Aorta (tissue), 5 donors: ENCODE results near the gene KLF11. TPM values are rescaled to one million over a fixed set of nuclear protein-coding genes. Genes with fewer than 3 reads are reported as not detected.
A peak's percentile ranks its signal among the peaks of the same experiment; 100 is the strongest.

ENCODE experiments used
- ATAC-seq: fragments of 200-7000 bp; cut with Tn5 transposase; one replicate; pipeline ENCODE4 v1.9.1; 2022; ENCODE audit warnings: moderate library complexity; ENCODE audit not compliant: low FRiP score
- DNase-seq, 2 donors: peaks; one replicate each; pipeline ENCODE4 v3.0.0-alpha.2; 2020
- H3K27ac ChIP-seq, 2 donors: one replicate each; pipeline ENCODE4 v1.5.1; 2013; ENCODE audit warnings: low read length in 2 of 2, mild to moderate bottlenecking in 2 of 2, moderate library complexity in 2 of 2, control low read depth in 1 of 2, inconsistent platforms in 1 of 2, low read depth in 1 of 2
- H3K27me3 ChIP-seq, 2 donors: one replicate each; pipeline ENCODE4 v1.6.1; 2013; ENCODE audit warnings: control low read depth in 1 of 2, low read length in 1 of 2, mild to moderate bottlenecking in 1 of 2, moderate library complexity in 1 of 2; ENCODE audit not compliant: insufficient read depth in 2 of 2, control insufficient read depth in 1 of 2
- H3K36me3 ChIP-seq, 2 donors: one replicate each; pipeline ENCODE4 v1.6.1; 2013; ENCODE audit warnings: control low read depth in 1 of 2, low read length in 1 of 2, mild to moderate bottlenecking in 1 of 2; ENCODE audit not compliant: insufficient read depth in 2 of 2, control insufficient read depth in 1 of 2
- H3K4me1 ChIP-seq, 2 donors: one replicate each; pipeline ENCODE4 v1.6.1; 2013; ENCODE audit warnings: low read length in 2 of 2, control low read depth in 1 of 2, mild to moderate bottlenecking in 1 of 2, moderate library complexity in 1 of 2; ENCODE audit not compliant: insufficient read depth in 2 of 2, control insufficient read depth in 1 of 2
- H3K4me3 ChIP-seq, 2 donors: one replicate each; pipeline ENCODE4 v1.5.1; 2013; ENCODE audit warnings: low read length in 2 of 2, control low read depth in 1 of 2, mild to moderate bottlenecking in 1 of 2
- H3K9me3 ChIP-seq: one replicate; pipeline ENCODE4 v1.6.1; 2013; ENCODE audit warnings: mild to moderate bottlenecking, low read length; ENCODE audit not compliant: control insufficient read depth
- WGBS, 2 donors: extraction: QIAGEN DNeasy Blood & Tissue Kit; methylation state at CpG; one replicate each; pipeline ENCODE4 v1.1.7; 2013; 5-methylcytosine and 5-hydroxymethylcytosine counted together
- intact Hi-C, 2 donors: fragments of 100-400 bp; cut with DNase I; formaldehyde crosslinking; loops; one replicate each; pipeline versions ENCODE4 v1.14.2 to v1.15.0; 2022
- polyA plus RNA-seq, 2 donors: library from polyadenylated mRNA; stranded (reverse); fragments of 200-250 nt; gene quantifications; one replicate each; pipeline ENCODE4 v1.2.3, GENCODE V29; 2013
- total RNA-seq, 2 donors: library from RNA; stranded (reverse); fragmentation: NEBNext Ultra II Directional; extraction: Animal tissue kit (Norgen Biotek cat#: 25700); gene quantifications; one replicate each; pipeline ENCODE4 v1.2.1, GENCODE V29; 2021
- donor health status: healthy with polysubstance abuse.
- donor health status: Bipolar disorder and iron deficiency.
- donor health status: DM: no; HTN: no; CAD: no.
- donor health status: DM: no; HTN: no; CAD: no.
- donor health status: DM: yes; HTN: yes; CAD: no.

The KLF11 gene
- total and polyA plus RNA-seq, 4 donors: 7.8 to 33.6 (median 20.4) TPM

DNA sequence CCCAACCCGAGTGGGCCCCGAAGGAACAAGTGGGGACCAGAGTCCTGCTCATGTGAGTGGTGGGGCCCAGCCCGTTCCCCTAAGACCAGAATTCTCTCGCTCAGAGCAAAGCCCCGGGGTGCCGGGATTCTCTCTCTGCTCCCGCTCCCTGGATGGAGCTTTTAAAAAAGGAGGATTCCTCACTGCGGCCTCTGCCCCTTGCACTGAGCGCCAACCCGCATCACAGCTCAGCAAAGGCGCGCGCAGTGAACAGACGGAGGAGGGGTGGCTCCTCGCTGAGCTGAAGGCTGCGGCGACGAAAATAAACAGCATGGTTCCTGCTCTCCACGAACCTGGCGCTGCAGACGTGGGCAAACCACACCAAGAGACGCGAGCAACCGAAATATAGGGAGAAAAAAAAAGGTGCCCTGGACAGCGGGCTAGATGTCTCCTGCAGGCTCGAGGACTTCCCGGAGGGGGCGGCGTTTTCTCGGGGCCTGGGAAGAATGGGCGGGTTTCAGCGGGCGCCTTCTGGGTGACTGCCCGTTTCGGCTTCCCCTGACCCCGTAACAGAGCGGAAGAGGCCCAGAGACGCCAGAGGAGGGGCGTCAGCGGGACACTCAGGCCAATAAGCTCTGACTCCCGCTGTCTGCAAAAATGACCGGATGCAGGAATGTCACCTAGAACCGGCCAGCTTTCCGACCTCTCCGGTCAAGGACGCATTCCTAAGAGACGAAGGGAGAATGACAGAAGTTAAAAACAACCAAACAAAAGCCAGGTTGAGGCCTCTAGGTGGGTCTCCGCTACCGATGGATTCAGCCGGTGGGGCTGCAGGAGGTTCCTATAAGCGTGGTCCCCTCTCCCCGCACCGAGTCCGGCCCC, 819 bp upstream of the KLF11 start:
- H3K27ac ChIP-seq: peak overlapping the region in 1 of 2 donors; percentile 92
- H3K9me3 ChIP-seq: no peaks in the 10 kb centered on the region
- DNase-seq (peak; percentile 92 to 95), ATAC-seq (peak; percentile 45)
- H3K36me3 ChIP-seq: no peaks in the 10 kb centered on the region
- H3K27me3 ChIP-seq: no peaks in the 10 kb centered on the region
- intact Hi-C loops: no loop called here
- H3K4me3 ChIP-seq: peak overlapping the region in 1 of 2 donors; percentile 42
- 26 to 27% methylated on average over 54 of the region's 54 CpGs for WGBS, 2 donors
- H3K4me1 ChIP-seq: no peaks in the 10 kb centered on the region

DNA sequence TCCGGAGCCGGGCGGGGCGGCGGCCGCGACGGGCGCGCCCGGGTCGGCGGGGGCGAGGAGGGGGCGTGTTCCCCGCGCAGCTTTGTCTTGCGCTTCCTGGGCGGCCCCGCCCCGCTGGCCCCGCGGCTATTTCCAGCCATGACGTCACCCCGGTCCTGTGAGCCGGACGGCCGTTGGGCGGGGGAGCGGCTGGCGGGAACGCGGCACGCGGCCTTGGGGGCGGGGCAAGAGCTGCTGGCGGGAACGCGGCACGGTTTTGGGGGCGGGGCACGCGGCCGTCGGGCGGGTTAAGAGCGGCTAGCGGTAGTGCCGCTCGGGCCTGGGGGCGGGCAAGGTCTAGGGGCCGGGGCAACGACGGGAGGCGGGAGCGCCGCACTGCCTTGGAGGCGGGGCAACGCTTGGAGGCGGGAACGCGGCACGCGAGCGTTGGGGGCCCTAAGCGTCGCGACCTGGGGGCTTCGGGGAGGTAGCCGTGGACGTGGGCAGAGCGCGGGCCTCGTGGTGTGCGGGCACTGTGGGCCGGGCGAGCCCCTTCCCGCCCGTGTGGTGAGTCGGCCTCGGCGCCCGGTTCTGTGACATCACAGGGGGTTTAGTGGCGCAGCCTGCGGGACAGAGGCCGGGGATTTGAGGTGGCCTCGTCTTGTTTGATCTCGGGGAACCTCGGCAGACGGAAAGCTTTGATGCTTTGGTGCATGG, 704 bp downstream of the KLF11 start:
- 1 to 4% methylated on average over 68 to 90 of the region's 90 CpGs for WGBS, 2 donors
- no peaks in the 10 kb centered on the region for H3K9me3 ChIP-seq
- peaks cover 0 to 3% of the 10 kb centered on the region in 2 donors for H3K36me3 ChIP-seq
- intact Hi-C loops: no loop called here
- DNase-seq: peak; percentile 98 to 100
- no peaks in the 10 kb centered on the region for H3K4me1 ChIP-seq
- H3K4me3 ChIP-seq: peak overlapping the region; percentile 73 to 75
- peak; percentile 90 for ATAC-seq
- H3K27ac ChIP-seq: peak overlapping the region; percentile 93 to 95
- no peaks in the 10 kb centered on the region for H3K27me3 ChIP-seq

GRCh38 chr2:10045561-10046355, 2.4 kb downstream of the KLF11 start:
- ATAC-seq: no peak

GRCh38 chr2:10046931-10047330, 3.6 kb downstream of the KLF11 start:
- Histone ChIP-seq H3K36me3 (peaks cover 0 to 3% of the 10 kb centered on the region in 2 donors), H3K4me1 (no peaks in the 10 kb centered on the region), H3K27ac (no peak overlapping the region), H3K4me3 (no peak overlapping the region), H3K9me3 (no peaks in the 10 kb centered on the region), H3K27me3 (no peaks in the 10 kb centered on the region)
- DNase-seq (peak; percentile 12 to 22), ATAC-seq (no peak)
- WGBS, 2 donors: 56 to 59% methylated on average over 7 of the region's 7 CpGs
- intact Hi-C loops: loop anchor here (2.0 to 5.0 kb wide), 3 partner anchors 62 to 235 kb away; no protein-coding TSS in a partner anchor

More at GRCh38 chr2:10045561-10046355, 2.4 kb downstream of the KLF11 start:
- H3K27ac ChIP-seq: peak overlapping the region in 1 of 2 donors; percentile 56
- peaks cover 0 to 3% of the 10 kb centered on the region in 2 donors for H3K36me3 ChIP-seq
- peak; percentile 47 to 77 for DNase-seq
- no peaks in the 10 kb centered on the region for H3K27me3 ChIP-seq
- H3K4me3 ChIP-seq: no peak overlapping the region
- intact Hi-C loops: loop anchor here (2.0 to 5.0 kb wide), 3 partner anchors 61 to 233 kb away; no protein-coding TSS in a partner anchor
- H3K9me3 ChIP-seq: no peaks in the 10 kb centered on the region
- WGBS, 2 donors: 77 to 78% methylated on average over 20 of the region's 20 CpGs
- no peaks in the 10 kb centered on the region for H3K4me1 ChIP-seq

DNA sequence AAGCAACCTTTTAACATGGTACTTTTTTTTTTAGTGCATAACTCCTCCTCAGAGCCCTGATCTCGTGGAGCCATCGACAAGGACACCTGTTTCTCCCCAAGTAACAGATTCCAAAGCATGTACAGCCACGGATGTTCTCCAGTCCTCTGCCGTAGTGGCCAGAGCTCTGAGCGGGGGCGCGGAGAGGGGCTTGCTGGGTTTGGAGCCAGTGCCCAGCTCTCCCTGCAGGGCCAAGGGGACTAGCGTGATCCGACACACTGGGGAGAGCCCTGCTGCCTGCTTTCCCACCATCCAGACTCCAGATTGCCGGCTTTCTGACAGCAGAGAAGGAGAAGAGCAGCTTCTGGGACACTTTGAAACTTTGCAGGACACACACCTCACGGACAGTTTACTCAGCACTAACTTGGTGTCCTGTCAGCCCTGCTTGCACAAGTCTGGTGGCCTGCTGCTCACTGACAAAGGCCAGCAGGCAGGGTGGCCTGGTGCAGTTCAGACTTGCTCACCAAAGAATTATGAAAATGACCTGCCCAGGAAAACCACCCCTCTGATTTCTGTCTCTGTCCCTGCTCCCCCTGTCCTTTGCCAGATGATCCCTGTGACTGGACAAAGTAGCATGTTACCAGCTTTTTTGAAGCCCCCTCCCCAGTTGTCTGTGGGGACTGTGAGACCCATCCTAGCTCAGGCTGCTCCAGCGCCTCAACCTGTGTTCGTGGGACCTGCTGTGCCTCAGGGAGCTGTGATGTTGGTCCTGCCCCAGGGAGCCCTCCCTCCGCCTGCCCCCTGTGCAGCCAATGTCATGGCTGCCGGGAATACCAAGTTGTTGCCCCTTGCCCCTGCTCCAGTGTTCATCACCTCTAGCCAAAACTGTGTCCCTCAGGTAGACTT, 4.5 kb downstream of the KLF11 start:
- no peak overlapping the region for H3K4me3 ChIP-seq
- H3K27ac ChIP-seq: no peak overlapping the region
- H3K36me3 ChIP-seq: peaks cover 0 to 5% of the 10 kb centered on the region in 2 donors
- DNase-seq: peak; percentile 44 to 72
- no peaks in the 10 kb centered on the region for H3K27me3 ChIP-seq
- WGBS, 2 donors: 86% methylated on average over 15 of the region's 15 CpGs
- no peaks in the 10 kb centered on the region for H3K4me1 ChIP-seq
- intact Hi-C loops: loop anchor here (1.0 to 5.0 kb wide), 4 partner anchors 63 to 236 kb away; no protein-coding TSS in a partner anchor
- no peak for ATAC-seq
- H3K9me3 ChIP-seq: no peaks in the 10 kb centered on the region

DNA sequence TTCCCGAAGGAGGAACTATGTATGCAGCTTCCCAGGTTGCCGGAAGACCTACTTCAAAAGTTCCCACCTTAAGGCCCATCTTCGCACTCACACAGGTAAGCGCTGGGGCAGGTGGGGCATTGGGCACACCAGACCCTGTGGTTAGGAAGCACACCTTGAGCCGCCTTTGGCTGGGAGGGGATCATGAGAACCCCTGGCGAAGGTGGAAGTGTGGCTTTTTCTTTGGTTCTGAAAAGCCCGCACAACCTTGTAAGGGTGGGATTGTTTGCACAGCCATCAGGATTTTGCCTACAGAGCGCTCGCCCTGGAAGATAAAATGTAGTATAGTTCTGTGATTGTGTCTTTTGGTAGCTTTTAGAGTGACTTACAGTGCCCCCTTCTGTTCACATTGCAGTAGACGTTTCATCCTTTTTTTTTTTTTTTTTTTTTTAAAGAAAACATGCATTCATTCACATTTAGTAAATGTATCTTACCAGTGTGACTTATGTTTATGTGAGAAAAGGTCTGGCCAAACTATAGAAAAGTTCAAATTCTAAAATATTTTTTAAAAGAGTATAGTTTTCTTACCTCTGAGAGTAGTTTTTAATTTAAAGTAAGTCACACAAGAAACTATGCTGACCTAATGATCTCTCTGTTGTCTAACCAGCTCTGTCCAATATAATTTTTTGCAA, 5.3 kb downstream of the KLF11 start:
- Histone ChIP-seq H3K27ac (no peak overlapping the region), H3K27me3 (no peaks in the 10 kb centered on the region), H3K4me3 (no peak overlapping the region), H3K36me3 (peaks cover 0 to 5% of the 10 kb centered on the region in 2 donors), H3K9me3 (no peaks in the 10 kb centered on the region), H3K4me1 (no peaks in the 10 kb centered on the region)
- WGBS, 2 donors: 52 to 54% methylated on average over 10 of the region's 10 CpGs
- no peak for ATAC-seq
- intact Hi-C loops: loop anchor here (1.0 to 5.0 kb wide), 3 partner anchors 66 to 236 kb away; no protein-coding TSS in a partner anchor
- DNase-seq: peak; percentile 40 to 61

GRCh38 chr2:10052216-10052615, 8.9 kb downstream of the KLF11 start:
- H3K27me3 ChIP-seq: no peaks in the 10 kb centered on the region
- peak; percentile 24 to 41 for DNase-seq
- no peaks in the 10 kb centered on the region for H3K9me3 ChIP-seq
- peaks cover 0 to 7% of the 10 kb centered on the region in 2 donors for H3K36me3 ChIP-seq
- 81 to 91% methylated on average over 16 of the region's 16 CpGs for WGBS, 2 donors
- H3K27ac ChIP-seq: no peak overlapping the region
- intact Hi-C loops: no loop called here
- no peaks in the 10 kb centered on the region for H3K4me1 ChIP-seq
- no peak for ATAC-seq
- H3K4me3 ChIP-seq: no peak overlapping the region
